ENCODE results near the gene ADGB.
"Not testable (repeated sequence)": the region's sequence is repeated elsewhere in the genome, so short reads cannot be mapped to it uniquely, and the experiment has no call there.

- not testable (repeated sequence) for TF ChIP-seq CTCF (conservative IDR thresholded peaks at IDR 0.05; ENCODE audit: low read depth, low read length); EZH2 (IDR thresholded peaks at IDR 0.05; ENCODE audit: low read length, unreplicated experiment)
Measured at GRCh38 chr6:146809014-146809413, 210.2 kb downstream of the ADGB start.
